ENCODE data around the gene USP43.
"Not testable (repeated sequence)": the region's sequence is repeated elsewhere in the genome, so short reads cannot be mapped to it uniquely, and the experiment has no call there.

Gene USP43

DNA sequence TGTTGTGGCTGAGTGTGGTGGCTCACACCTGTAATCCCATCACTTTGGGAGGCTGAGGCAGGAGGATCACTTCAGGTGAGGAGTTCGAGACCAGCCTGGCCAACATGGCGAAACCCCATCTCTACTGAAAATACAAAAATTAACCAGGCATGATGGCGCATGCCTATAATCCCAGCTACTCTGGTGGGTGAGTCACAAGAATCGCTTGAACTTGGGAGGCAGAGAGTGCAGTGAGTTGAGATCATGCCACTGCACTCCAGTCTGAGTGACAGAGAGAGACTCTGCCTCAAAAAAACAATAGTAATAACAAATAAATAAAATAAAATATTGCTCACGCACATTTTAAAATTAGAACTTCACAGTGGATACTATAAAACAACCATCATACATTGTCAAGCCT is 38.3 kb upstream of the USP43 start:
- H3K27me3 ChIP-seq (ENCODE audit: insufficient read depth, low read length, poor library complexity); H3K27ac ChIP-seq (ENCODE audit: low read depth, low read length); H3K4me2 ChIP-seq (ENCODE audit: low read length); H3K4me3 ChIP-seq (ENCODE audit: low read length); H3K36me3 ChIP-seq (ENCODE audit: control insufficient read depth, insufficient read depth, low read length); H3K23ac ChIP-seq (ENCODE audit: low read length); H3K4me1 ChIP-seq (ENCODE audit: control insufficient read depth, low read depth, low read length); H4K5ac ChIP-seq (ENCODE audit: low read length); H3K4ac ChIP-seq (ENCODE audit: low read depth, low read length); H2BK5ac ChIP-seq (ENCODE audit: low read length); H3K9ac ChIP-seq (ENCODE audit: low read length); H4K8ac ChIP-seq (ENCODE audit: low read depth, low read length); H2BK15ac ChIP-seq (replicated peaks; ENCODE audit: low read depth); H2BK120ac ChIP-seq (ENCODE audit: low read depth, low read length); H2AK5ac ChIP-seq (ENCODE audit: low read length); H3K18ac ChIP-seq (ENCODE audit: low read length); H3K79me2 ChIP-seq (ENCODE audit: control insufficient read depth, insufficient read depth, low read length); DNase-seq; H3K56ac ChIP-seq (ENCODE audit: low read length); H3K79me1 ChIP-seq (ENCODE audit: low read length): not testable (repeated sequence)
- WGBS (ENCODE audit: extremely low coverage, insufficient coverage, low lambda C conversion rate), result no CpG with 5 or more reads among the region's 5 CpGs

DNA sequence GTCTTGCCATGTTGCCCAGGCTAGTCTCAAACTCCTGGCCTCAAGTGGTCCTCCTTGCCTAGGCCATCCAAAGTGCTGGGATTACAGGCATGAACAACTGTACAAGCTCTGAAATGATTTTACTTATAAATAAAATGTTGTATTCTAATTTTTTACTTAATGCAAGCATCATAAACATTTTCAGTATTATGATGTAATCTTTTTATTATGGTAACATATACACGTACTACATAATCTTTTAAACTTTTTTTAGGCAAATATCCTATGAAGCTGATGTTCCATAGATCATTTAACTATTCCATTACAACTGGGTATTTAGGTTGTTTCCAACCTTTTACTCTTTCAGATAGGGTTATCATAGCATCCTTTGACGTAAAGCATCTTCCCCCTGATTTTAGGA is 33.8 kb upstream of the USP43 start:
- Histone ChIP-seq H4K8ac (ENCODE audit: low read depth, low read length) (no peak overlapping the region), H3K4me3 (ENCODE audit: low read length) (no peak overlapping the region), H3K4ac (ENCODE audit: low read depth, low read length) (no peak overlapping the region), H2BK120ac (ENCODE audit: low read depth, low read length) (no peak overlapping the region), H2AK5ac (ENCODE audit: low read length) (no peak overlapping the region), H3K4me1 (ENCODE audit: control insufficient read depth, low read depth, low read length) (no peaks in the 10 kb centered on the region), H3K23ac (ENCODE audit: low read length) (no peak overlapping the region), H3K27ac (ENCODE audit: low read depth, low read length) (no peak overlapping the region), H3K79me2 (ENCODE audit: control insufficient read depth, insufficient read depth, low read length) (no peaks in the 10 kb centered on the region), H2BK5ac (ENCODE audit: low read length) (no peak overlapping the region), H3K18ac (ENCODE audit: low read length) (no peak overlapping the region), H3K36me3 (ENCODE audit: control insufficient read depth, insufficient read depth, low read length) (no peaks in the 10 kb centered on the region), H2BK15ac (replicated peaks; ENCODE audit: low read depth) (no peak overlapping the region), H4K5ac (ENCODE audit: low read length) (no peak overlapping the region), H3K4me2 (ENCODE audit: low read length) (no peak overlapping the region), H3K9ac (ENCODE audit: low read length) (no peak overlapping the region), H3K56ac (ENCODE audit: low read length) (no peak overlapping the region), H3K27me3 (ENCODE audit: insufficient read depth, low read length, poor library complexity) (no peaks in the 10 kb centered on the region), H3K79me1 (ENCODE audit: low read length) (no peaks in the 10 kb centered on the region)
- 100% methylated on average over 1 of the region's 2 CpGs for WGBS (ENCODE audit: extremely low coverage, insufficient coverage, low lambda C conversion rate)
- no peak for DNase-seq

DNA sequence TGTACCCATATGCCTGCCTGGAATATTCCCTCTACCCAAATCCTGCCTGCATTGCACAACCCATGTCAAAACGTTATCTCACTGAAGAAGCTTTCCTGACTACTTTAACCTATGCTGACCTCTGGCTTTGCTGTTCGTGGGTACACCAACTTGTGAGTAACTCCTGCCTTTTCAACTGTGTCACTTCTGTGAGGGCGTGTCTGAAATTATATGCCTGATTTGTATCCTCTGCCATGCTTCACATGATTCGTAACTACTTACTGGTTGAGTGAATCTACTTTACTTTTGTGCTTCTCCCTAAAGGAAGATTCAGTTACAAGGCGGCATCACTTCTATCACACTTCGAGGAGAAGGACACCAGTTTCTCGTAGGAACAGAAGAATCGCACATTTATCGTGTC is 33.3 kb upstream of the USP43 start:
- Histone ChIP-seq H2AK5ac (ENCODE audit: low read length) (no peak overlapping the region), H2BK5ac (ENCODE audit: low read length) (no peak overlapping the region), H3K56ac (ENCODE audit: low read length) (no peak overlapping the region), H3K9ac (ENCODE audit: low read length) (no peak overlapping the region), H4K5ac (ENCODE audit: low read length) (no peak overlapping the region), H3K4me3 (ENCODE audit: low read length) (no peak overlapping the region), H3K79me1 (ENCODE audit: low read length) (no peaks in the 10 kb centered on the region), H3K4me1 (ENCODE audit: control insufficient read depth, low read depth, low read length) (no peaks in the 10 kb centered on the region), H3K4ac (ENCODE audit: low read depth, low read length) (no peak overlapping the region), H3K36me3 (ENCODE audit: control insufficient read depth, insufficient read depth, low read length) (no peaks in the 10 kb centered on the region), H3K27me3 (ENCODE audit: insufficient read depth, low read length, poor library complexity) (no peaks in the 10 kb centered on the region), H4K8ac (ENCODE audit: low read depth, low read length) (no peak overlapping the region), H3K27ac (ENCODE audit: low read depth, low read length) (no peak overlapping the region), H3K79me2 (ENCODE audit: control insufficient read depth, insufficient read depth, low read length) (no peaks in the 10 kb centered on the region), H3K23ac (ENCODE audit: low read length) (no peak overlapping the region), H2BK15ac (replicated peaks; ENCODE audit: low read depth) (no peak overlapping the region), H3K4me2 (ENCODE audit: low read length) (no peak overlapping the region), H3K18ac (ENCODE audit: low read length) (no peak overlapping the region), H2BK120ac (ENCODE audit: low read depth, low read length) (no peak overlapping the region)
- no peak for DNase-seq
- WGBS (ENCODE audit: extremely low coverage, insufficient coverage, low lambda C conversion rate), result no CpG with 5 or more reads among the region's 9 CpGs

DNA sequence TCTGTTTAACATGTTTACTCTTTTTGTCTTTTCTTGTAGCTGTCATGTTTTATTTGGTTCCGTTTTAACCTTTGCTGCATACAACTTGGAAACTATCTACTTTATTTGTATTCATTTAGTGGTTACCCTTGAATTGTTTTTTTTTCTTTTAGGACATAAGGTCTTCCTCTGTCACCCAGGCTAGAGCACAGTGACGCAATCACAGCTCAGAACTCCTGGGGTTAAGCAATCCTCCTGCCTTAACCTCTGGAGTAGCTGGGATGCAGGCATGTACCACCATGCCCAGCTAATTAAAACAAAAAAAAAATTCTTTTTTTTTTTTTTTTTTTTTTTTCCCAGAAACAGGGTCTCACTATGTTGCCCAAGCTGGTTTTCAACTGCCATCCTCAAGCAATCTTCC is 29.8 kb upstream of the USP43 start:
- H3K27me3 ChIP-seq (ENCODE audit: insufficient read depth, low read length, poor library complexity), result no peaks in the 10 kb centered on the region
- no peaks in the 10 kb centered on the region for H3K79me2 ChIP-seq (ENCODE audit: control insufficient read depth, insufficient read depth, low read length)
- no peak overlapping the region for H4K8ac ChIP-seq (ENCODE audit: low read depth, low read length)
- no peaks in the 10 kb centered on the region for H3K79me1 ChIP-seq (ENCODE audit: low read length)
- H2BK120ac ChIP-seq (ENCODE audit: low read depth, low read length), result no peak overlapping the region
- no peak overlapping the region for H2BK15ac ChIP-seq (replicated peaks; ENCODE audit: low read depth)
- H3K4me2 ChIP-seq (ENCODE audit: low read length), result no peak overlapping the region
- H2AK5ac ChIP-seq (ENCODE audit: low read length), result no peak overlapping the region
- no peak overlapping the region for H3K27ac ChIP-seq (ENCODE audit: low read depth, low read length)
- no CpG with 5 or more reads among the region's 2 CpGs for WGBS (ENCODE audit: extremely low coverage, insufficient coverage, low lambda C conversion rate)
- H3K4me3 ChIP-seq (ENCODE audit: low read length), result no peak overlapping the region
- H2BK5ac ChIP-seq (ENCODE audit: low read length), result no peak overlapping the region
- H3K56ac ChIP-seq (ENCODE audit: low read length), result no peak overlapping the region
- H3K4me1 ChIP-seq (ENCODE audit: control insufficient read depth, low read depth, low read length), result no peaks in the 10 kb centered on the region
- no peaks in the 10 kb centered on the region for H3K36me3 ChIP-seq (ENCODE audit: control insufficient read depth, insufficient read depth, low read length)
- H3K9ac ChIP-seq (ENCODE audit: low read length), result no peak overlapping the region
- no peak overlapping the region for H3K23ac ChIP-seq (ENCODE audit: low read length)
- H3K18ac ChIP-seq (ENCODE audit: low read length), result no peak overlapping the region
- no peak for DNase-seq
- no peak overlapping the region for H3K4ac ChIP-seq (ENCODE audit: low read depth, low read length)
- H4K5ac ChIP-seq (ENCODE audit: low read length), result no peak overlapping the region

GRCh38 chr17:9622961-9623360 is 22.4 kb upstream of the USP43 start:
- no peak overlapping the region for H4K5ac ChIP-seq (ENCODE audit: low read length)
- H3K79me1 ChIP-seq (ENCODE audit: low read length), result no peaks in the 10 kb centered on the region
- H2BK120ac ChIP-seq (ENCODE audit: low read depth, low read length), result no peak overlapping the region
- H3K9ac ChIP-seq (ENCODE audit: low read length), result no peak overlapping the region
- no peaks in the 10 kb centered on the region for H3K27me3 ChIP-seq (ENCODE audit: insufficient read depth, low read length, poor library complexity)
- no peaks in the 10 kb centered on the region for H3K79me2 ChIP-seq (ENCODE audit: control insufficient read depth, insufficient read depth, low read length)
- H3K4me1 ChIP-seq (ENCODE audit: control insufficient read depth, low read depth, low read length), result no peaks in the 10 kb centered on the region
- no peak overlapping the region for H3K56ac ChIP-seq (ENCODE audit: low read length)
- no peak overlapping the region for H3K27ac ChIP-seq (ENCODE audit: low read depth, low read length)
- no peak overlapping the region for H3K4ac ChIP-seq (ENCODE audit: low read depth, low read length)
- no peak overlapping the region for H3K18ac ChIP-seq (ENCODE audit: low read length)
- no peak overlapping the region for H2AK5ac ChIP-seq (ENCODE audit: low read length)
- no peak overlapping the region for H3K4me2 ChIP-seq (ENCODE audit: low read length)
- no peak for DNase-seq
- H2BK15ac ChIP-seq (replicated peaks; ENCODE audit: low read depth), result no peak overlapping the region
- no peak overlapping the region for H3K4me3 ChIP-seq (ENCODE audit: low read length)
- H4K8ac ChIP-seq (ENCODE audit: low read depth, low read length), result no peak overlapping the region
- H3K23ac ChIP-seq (ENCODE audit: low read length), result no peak overlapping the region
- H2BK5ac ChIP-seq (ENCODE audit: low read length), result no peak overlapping the region
- H3K36me3 ChIP-seq (ENCODE audit: control insufficient read depth, insufficient read depth, low read length), result no peaks in the 10 kb centered on the region

DNA sequence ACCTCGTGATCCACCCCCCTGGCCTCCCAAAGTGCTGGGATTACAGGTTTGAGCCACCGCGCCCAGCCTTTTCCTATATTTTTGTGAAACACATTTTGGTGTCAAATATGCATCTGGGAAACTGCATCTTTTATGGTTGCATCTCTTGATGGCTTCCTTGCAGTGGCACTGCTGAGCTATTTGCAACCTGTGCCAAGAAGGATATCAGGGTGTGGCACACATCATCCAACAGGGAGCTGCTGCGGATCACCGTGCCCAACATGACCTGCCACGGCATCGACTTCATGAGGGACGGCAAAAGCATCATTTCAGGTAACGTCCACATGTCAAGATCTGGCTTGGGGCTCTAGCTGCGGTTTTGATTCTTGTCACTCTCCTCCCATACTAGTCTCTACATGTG is 16.8 kb upstream of the USP43 start:
- Histone ChIP-seq H3K4me1 (ENCODE audit: control insufficient read depth, low read depth, low read length) (no peaks in the 10 kb centered on the region), H3K27me3 (ENCODE audit: insufficient read depth, low read length, poor library complexity) (no peaks in the 10 kb centered on the region), H3K4me2 (ENCODE audit: low read length) (no peak overlapping the region), H2BK5ac (ENCODE audit: low read length) (no peak overlapping the region), H3K9ac (ENCODE audit: low read length) (no peak overlapping the region), H3K56ac (ENCODE audit: low read length) (no peak overlapping the region), H3K23ac (ENCODE audit: low read length) (no peak overlapping the region), H4K5ac (ENCODE audit: low read length) (no peak overlapping the region), H3K4me3 (ENCODE audit: low read length) (no peak overlapping the region), H3K79me1 (ENCODE audit: low read length) (no peaks in the 10 kb centered on the region), H3K36me3 (ENCODE audit: control insufficient read depth, insufficient read depth, low read length) (no peaks in the 10 kb centered on the region), H3K18ac (ENCODE audit: low read length) (no peak overlapping the region), H3K79me2 (ENCODE audit: control insufficient read depth, insufficient read depth, low read length) (no peaks in the 10 kb centered on the region), H3K27ac (ENCODE audit: low read depth, low read length) (no peak overlapping the region), H3K4ac (ENCODE audit: low read depth, low read length) (no peak overlapping the region), H2BK120ac (ENCODE audit: low read depth, low read length) (no peak overlapping the region), H2AK5ac (ENCODE audit: low read length) (no peak overlapping the region), H2BK15ac (replicated peaks; ENCODE audit: low read depth) (no peak overlapping the region), H4K8ac (ENCODE audit: low read depth, low read length) (no peak overlapping the region)
- WGBS (ENCODE audit: extremely low coverage, insufficient coverage, low lambda C conversion rate), result no CpG with 5 or more reads among the region's 10 CpGs
- no peak for DNase-seq

All from mesendoderm (in vitro differentiated cells).